Ishikawa (cell line): Measurements from ENCODE around the gene SUSD5.

Source experiments
- CEBPB ChIP-seq: IDR thresholded peaks from 2 replicates; pipeline ENCODE4 v1.6.1; 2012
- CREB1 ChIP-seq: IDR thresholded peaks from 2 replicates; pipeline ENCODE4 v1.6.1; 2012; ENCODE audit warnings: low read depth
- EGR1 ChIP-seq: IDR thresholded peaks from 2 replicates; pipeline ENCODE4 v1.6.1; 2012
- EP300 ChIP-seq: IDR thresholded peaks from 2 replicates; pipeline ENCODE4 v1.6.1; 2012; ENCODE audit warnings: borderline replicate concordance
- FOXM1 ChIP-seq: IDR thresholded peaks from 2 replicates; pipeline ENCODE4 v1.6.1; 2012; ENCODE audit warnings: low read depth, borderline replicate concordance
- MAX ChIP-seq: IDR thresholded peaks from 2 replicates; pipeline ENCODE4 v1.6.1; 2012
- NFIC ChIP-seq: IDR thresholded peaks from 2 replicates; pipeline ENCODE4 v1.6.1; 2012
- RAD21 ChIP-seq: IDR thresholded peaks from 2 replicates; pipeline ENCODE4 v1.6.1; 2012; ENCODE audit warnings: low read depth
- REST ChIP-seq: IDR thresholded peaks from 2 replicates; pipeline ENCODE4 v1.6.1; 2012; ENCODE audit warnings: low read depth, mild to moderate bottlenecking
- TAF1 ChIP-seq: IDR thresholded peaks from 2 replicates; pipeline ENCODE4 v1.6.1; 2012; ENCODE audit warnings: low read depth, mild to moderate bottlenecking
- TCF12 ChIP-seq: IDR thresholded peaks from 2 replicates; pipeline ENCODE4 v1.6.1; 2012; ENCODE audit warnings: low read depth
- TEAD4 ChIP-seq: IDR thresholded peaks from 2 replicates; pipeline ENCODE4 v1.6.1; 2012
- YY1 ChIP-seq: IDR thresholded peaks from 2 replicates; pipeline ENCODE4 v1.6.1; 2012; ENCODE audit warnings: low read depth
- ZBTB7A ChIP-seq: IDR thresholded peaks from 2 replicates; pipeline ENCODE4 v1.6.1; 2012; ENCODE audit warnings: low read depth
- TF ChIP-seq, protein P1 (sequence below): IDR thresholded peaks from 2 replicates; pipeline ENCODE4 v1.6.1; 2012

Gene SUSD5

DNA sequence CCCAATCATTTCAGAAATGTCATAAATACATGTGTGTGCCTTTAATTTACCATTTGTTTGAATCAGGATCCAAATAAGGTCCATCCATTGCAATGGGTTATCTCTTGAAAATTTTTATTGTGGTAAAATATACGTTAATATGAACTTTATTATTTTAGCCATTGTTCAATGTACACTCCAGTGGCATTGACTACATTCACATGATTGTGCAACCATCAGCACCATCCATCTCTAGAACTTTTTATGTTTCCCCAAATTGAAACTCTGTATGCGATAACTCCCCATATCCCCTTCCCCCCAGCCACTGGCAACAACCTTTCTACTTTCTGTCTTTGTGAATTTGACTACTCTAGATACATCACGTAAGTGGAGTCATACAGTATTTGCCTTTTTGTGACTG, 92.8 kb downstream of the SUSD5 start:
- TF ChIP-seq MAX (no peak), FOXM1 (no peak), CEBPB (no peak), YY1 (no peak), NFIC (no peak)
- TF ChIP-seq, protein P1, sequence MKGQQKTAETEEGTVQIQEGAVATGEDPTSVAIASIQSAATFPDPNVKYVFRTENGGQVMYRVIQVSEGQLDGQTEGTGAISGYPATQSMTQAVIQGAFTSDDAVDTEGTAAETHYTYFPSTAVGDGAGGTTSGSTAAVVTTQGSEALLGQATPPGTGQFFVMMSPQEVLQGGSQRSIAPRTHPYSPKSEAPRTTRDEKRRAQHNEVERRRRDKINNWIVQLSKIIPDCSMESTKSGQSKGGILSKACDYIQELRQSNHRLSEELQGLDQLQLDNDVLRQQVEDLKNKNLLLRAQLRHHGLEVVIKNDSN: no peak

DNA sequence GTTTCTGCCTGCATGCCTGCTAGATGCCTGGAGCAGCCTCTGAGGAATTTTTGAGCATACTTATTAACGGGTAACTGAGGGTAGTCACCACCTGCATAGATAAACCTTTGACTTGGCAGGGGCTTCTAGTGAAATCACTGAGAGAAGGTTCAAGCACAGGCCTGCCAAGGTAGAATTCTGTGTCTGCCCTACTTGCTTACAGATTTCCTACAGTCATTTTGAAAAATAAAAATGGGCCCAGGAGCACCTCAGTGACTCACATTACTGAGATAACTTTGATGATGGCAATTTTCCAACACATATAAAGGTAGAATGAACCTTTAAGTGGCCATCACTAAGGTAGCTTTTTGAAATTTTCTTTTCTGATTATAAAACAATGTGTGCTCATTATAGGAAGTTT, 94.0 kb downstream of the SUSD5 start:
- TF ChIP-seq RAD21: no peak
- TF ChIP-seq NFIC: no peak
- no peak for TF ChIP-seq TCF12
- TF ChIP-seq REST: no peak
- TF ChIP-seq EGR1: no peak
- TF ChIP-seq YY1: no peak
- TF ChIP-seq CEBPB: no peak
- TF ChIP-seq MAX: no peak
- no peak for TF ChIP-seq TEAD4
- TF ChIP-seq, protein P1: no peak
- TF ChIP-seq CREB1: no peak
- TF ChIP-seq FOXM1: no peak
- TF ChIP-seq ZBTB7A: no peak
- no peak for TF ChIP-seq EP300

DNA sequence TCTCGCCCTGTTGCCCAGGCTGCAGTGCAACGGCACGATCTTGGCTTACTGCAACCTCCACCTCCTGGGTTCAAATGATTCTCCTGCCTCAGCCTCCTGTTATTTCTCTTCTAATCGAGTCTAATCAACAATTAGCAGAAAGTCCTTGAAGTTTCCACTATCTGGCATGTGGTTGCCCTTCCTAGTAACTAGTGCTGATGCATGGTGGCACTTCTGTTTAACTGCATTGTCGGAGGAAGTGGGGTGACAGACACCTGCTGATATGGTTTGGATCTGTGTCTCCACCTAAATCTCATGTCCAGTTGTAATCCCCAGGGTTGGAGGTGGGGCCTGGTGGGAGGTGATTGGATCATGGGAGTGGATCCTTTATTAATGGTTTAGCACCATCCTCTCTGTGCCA, 95.6 kb downstream of the SUSD5 start:
- no peak for TF ChIP-seq RAD21
- no peak for TF ChIP-seq EGR1
- no peak for TF ChIP-seq YY1
- no peak for TF ChIP-seq CEBPB
- no peak for TF ChIP-seq CREB1
- no peak for TF ChIP-seq REST
- no peak for TF ChIP-seq ZBTB7A
- TF ChIP-seq TCF12: no peak
- TF ChIP-seq EP300: no peak
- TF ChIP-seq TEAD4: no peak
- TF ChIP-seq NFIC: no peak
- no peak for TF ChIP-seq TAF1
- TF ChIP-seq, protein P1: no peak

GRCh38 chr3:33119891-33120290, 98.7 kb downstream of the SUSD5 start:
- no peak for TF ChIP-seq CEBPB

DNA sequence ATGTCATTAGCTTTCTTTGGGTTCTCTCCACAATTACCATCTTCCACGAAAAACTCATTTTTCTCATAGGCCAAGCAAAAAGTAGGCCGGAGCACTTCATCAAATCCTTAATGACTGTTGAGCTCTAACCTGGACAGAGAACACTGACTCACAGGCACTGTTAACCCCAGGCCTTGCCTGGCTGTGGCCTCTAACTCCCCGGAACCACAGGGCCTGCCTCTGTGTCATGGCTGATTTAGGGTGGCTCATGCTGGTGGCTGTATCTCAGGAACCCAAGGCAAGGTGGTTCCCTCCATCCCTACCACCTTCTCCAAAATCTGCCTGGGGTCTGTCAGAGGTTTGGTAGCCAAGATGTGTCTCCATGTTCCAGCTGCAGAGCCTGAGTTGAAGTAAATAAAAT, 101.1 kb downstream of the SUSD5 start:
- no peak for TF ChIP-seq TCF12
- no peak for TF ChIP-seq FOXM1
- no peak for TF ChIP-seq TEAD4
- TF ChIP-seq EGR1: no peak
- TF ChIP-seq TAF1: no peak
- TF ChIP-seq NFIC: no peak
- TF ChIP-seq MAX: no peak
- TF ChIP-seq YY1: no peak
- TF ChIP-seq CREB1: no peak
- TF ChIP-seq REST: no peak
- TF ChIP-seq, protein P1: no peak
- TF ChIP-seq CEBPB: no peak
- TF ChIP-seq RAD21: no peak
- TF ChIP-seq ZBTB7A: no peak
- TF ChIP-seq EP300: no peak
